PC-3 (cell line): ENCODE data around the gene DDX47.

Experiments used
- CTCF ChIP-seq: fragments of 300-600 bp; sonication (generic); conservative IDR thresholded peaks from 2 replicates; pipeline ENCODE4 v1.5.1; 2017; ENCODE audit warnings: antibody characterized with exemption, low read depth, mild to moderate bottlenecking, low read length
- EZH2phosphoT487 ChIP-seq: fragments of 300-600 bp; sonication (generic); IDR thresholded peaks from 2 replicates; pipeline ENCODE4 v1.6.1; 2018; ENCODE audit warnings: mild to moderate bottlenecking, antibody characterized with exemption, low read length, borderline replicate concordance

DNA sequence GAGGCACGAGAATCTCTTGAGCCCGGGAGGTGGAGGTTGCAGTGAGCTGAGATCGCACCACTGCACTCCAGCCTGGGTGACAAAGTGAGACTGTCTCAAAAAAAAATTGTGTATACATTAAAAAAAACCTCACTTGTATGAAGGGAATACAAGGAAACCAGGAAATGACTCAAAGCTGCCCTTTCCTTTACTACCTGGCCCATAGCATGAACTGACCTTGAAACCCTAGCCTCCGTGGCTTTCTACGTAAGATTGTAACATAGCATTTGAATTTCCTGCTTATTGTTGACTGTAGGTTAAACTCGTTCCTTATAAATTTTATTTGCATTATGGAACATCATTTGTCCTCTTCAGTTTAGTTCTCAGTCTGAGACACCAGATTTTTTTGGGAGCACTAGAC, 9.1 kb upstream of the DDX47 start:
- TF ChIP-seq CTCF (no peak), EZH2phosphoT487 (no peak)
